Hepatocyte (in vitro differentiated cells): ENCODE results near the gene B3GALT2. TPM values are rescaled to one million over a fixed set of nuclear protein-coding genes. Genes with fewer than 3 reads are reported as not detected.
"Not testable (repeated sequence)": the region's sequence is repeated elsewhere in the genome, so short reads cannot be mapped to it uniquely, and the experiment has no call there.

Experiments
- DNase-seq: peaks from one replicate; pipeline ENCODE4 v3.0.0-alpha.2; 2016; ENCODE audit warnings: low spot score
- H2AFZ ChIP-seq: fragments of 200-600 bp; sonication (generic); 2 replicates; pipeline ENCODE4 v1.6.0; 2016; ENCODE audit warnings: antibody characterized with exemption, mild to moderate bottlenecking
- H3K27ac ChIP-seq: fragments of 200-600 bp; sonication (generic); 2 replicates; pipeline ENCODE4 v1.5.1; 2016; ENCODE audit warnings: mild to moderate bottlenecking
- H3K27me3 ChIP-seq: fragments of 200-600 bp; sonication (generic); 2 replicates; pipeline ENCODE4 v1.6.1; 2016
- H3K36me3 ChIP-seq: fragments of 200-600 bp; sonication (generic); replicated peaks from 2 replicates; pipeline ENCODE4 v1.5.1; 2016; ENCODE audit warnings: low read depth; ENCODE audit not compliant: insufficient read depth
- H3K4me1 ChIP-seq: fragments of 200-600 bp; sonication (generic); 2 replicates; pipeline ENCODE4 v1.5.1; 2016; ENCODE audit warnings: mild to moderate bottlenecking, moderate library complexity; ENCODE audit not compliant: insufficient read depth
- H3K4me2 ChIP-seq: fragments of 200-600 bp; sonication (generic); 2 replicates; pipeline ENCODE4 v1.6.0; 2016
- H3K4me3 ChIP-seq: fragments of 200-600 bp; sonication (generic); 2 replicates; pipeline ENCODE4 v1.5.1; 2016; ENCODE audit warnings: mild to moderate bottlenecking
- H3K79me2 ChIP-seq: fragments of 200-600 bp; sonication (generic); 2 replicates; pipeline ENCODE4 v1.6.0; 2017; ENCODE audit warnings: mild to moderate bottlenecking
- H3K9me2 ChIP-seq: fragments of 200-600 bp; sonication (generic); replicated peaks from 2 replicates; pipeline ENCODE4 v1.6.0; 2017; ENCODE audit warnings: mild to moderate bottlenecking; ENCODE audit not compliant: insufficient read depth
- H3K9me3 ChIP-seq: fragments of 200-600 bp; sonication (generic); 2 replicates; pipeline ENCODE4 v1.5.1; 2016; ENCODE audit warnings: low read depth, mild to moderate bottlenecking
- H4K20me1 ChIP-seq: fragments of 200-600 bp; sonication (generic); 2 replicates; pipeline ENCODE4 v1.6.0; 2016; ENCODE audit warnings: mild to moderate bottlenecking; ENCODE audit not compliant: insufficient read depth, poor library complexity, severe bottlenecking
- CTCF ChIP-seq: fragments of 200-600 bp; sonication (generic); IDR thresholded peaks from 2 replicates; pipeline ENCODE4 v1.5.1; 2016; ENCODE audit warnings: antibody characterized with exemption, mild to moderate bottlenecking; ENCODE audit not compliant: poor library complexity
- EZH2 ChIP-seq: fragments of 200-600 bp; sonication (generic); IDR thresholded peaks from 2 replicates; pipeline ENCODE4 v1.6.1; 2016; ENCODE audit warnings: antibody characterized with exemption, mild to moderate bottlenecking, borderline replicate concordance
- EZH2phosphoT487 ChIP-seq: fragments of 200-600 bp; sonication (generic); IDR thresholded peaks from one replicate; pipeline ENCODE4 v1.6.1; 2018; ENCODE audit warnings: antibody characterized with exemption, mild to moderate bottlenecking, low read depth, moderate library complexity; ENCODE audit not compliant: unreplicated experiment, severe bottlenecking
- WGBS: methylation state at CpG from one replicate; pipeline ENCODE4 v1.1.6; 2016; ENCODE audit warnings: low lambda C conversion rate; ENCODE audit errors: missing lambda C conversion rate; 5-methylcytosine and 5-hydroxymethylcytosine counted together
- polyA plus RNA-seq: library from polyadenylated mRNA; unstranded; fragments of >200 nt; fragmentation: Nextera tagmentation; extraction: Ambion mirVana; gene quantifications from 2 replicates; pipeline ENCODE4 v1.2.1, GENCODE V29; 2016
- total RNA-seq: library from RNA; depleted of rRNA; stranded (reverse); fragments of >200 nt; gene quantifications from 2 replicates; pipeline ENCODE4 v1.2.3, GENCODE V29; 2014

The B3GALT2 gene
- total RNA-seq, result 7.9 and 9.7 TPM in 2 replicates
- 1.4 and 1.8 TPM in 2 replicates for polyA plus RNA-seq

GRCh38 chr1:193185901-193186731 is at the start of gene B3GALT2:
Gene B3GALT2 (minus strand): TSS chr1:193186613. CDS start chr1:193181562, 5,051 bp downstream.
- Histone ChIP-seq H3K9me2 (no peaks in the 10 kb centered on the region), H3K27ac (peak within 1 kb of the TSS; percentile 70), H4K20me1 (no peaks in the 10 kb centered on the region), H2AFZ (no peak within 1 kb of the TSS), H3K4me3 (peak within 1 kb of the TSS; percentile 13), H3K36me3 (no peaks in the 10 kb centered on the region), H3K4me1 (peaks cover 37% of the 10 kb centered on the region), H3K4me2 (peak within 1 kb of the TSS; percentile 71), H3K9me3 (no peaks in the 10 kb centered on the region), H3K27me3 (no peaks in the 10 kb centered on the region), H3K79me2 (peaks cover 65% of the 10 kb centered on the region)
- WGBS, result 29% methylated on average over 13 of the region's 13 CpGs
- DNase-seq, result peak; percentile 50
- no peak for TF ChIP-seq EZH2phosphoT487
- TF ChIP-seq EZH2, result no peak
- TF ChIP-seq CTCF, result no peak

- TF ChIP-seq CTCF, result no peak
- no peak for TF ChIP-seq EZH2phosphoT487
- no peak for TF ChIP-seq EZH2
- no peak for DNase-seq
Observed at GRCh38 chr1:193234530-193234929, 48.1 kb upstream of the B3GALT2 start.

GRCh38 chr1:193231146-193231545 is 44.7 kb upstream of the B3GALT2 start:
- H3K9me2 ChIP-seq, H3K79me2 ChIP-seq, H3K27me3 ChIP-seq, H3K4me1 ChIP-seq, H3K36me3 ChIP-seq, DNase-seq, H3K9me3 ChIP-seq, H3K27ac ChIP-seq, H3K4me2 ChIP-seq, H3K4me3 ChIP-seq, H4K20me1 ChIP-seq, H2AFZ ChIP-seq: not testable (repeated sequence)

More at GRCh38 chr1:193234530-193234929, 48.1 kb upstream of the B3GALT2 start:
- H3K36me3 ChIP-seq, result no peaks in the 10 kb centered on the region
- H3K9me3 ChIP-seq, result no peaks in the 10 kb centered on the region
- no peaks in the 10 kb centered on the region for H3K9me2 ChIP-seq
- no peaks in the 10 kb centered on the region for H3K27me3 ChIP-seq
- H2AFZ ChIP-seq, result no peak overlapping the region
- H3K79me2 ChIP-seq, result no peaks in the 10 kb centered on the region
- 100% methylated on average over 1 of the region's 1 CpG for WGBS
- H3K4me2 ChIP-seq, result no peak overlapping the region
- no peak overlapping the region for H3K27ac ChIP-seq
- no peak overlapping the region for H3K4me3 ChIP-seq
- no peaks in the 10 kb centered on the region for H4K20me1 ChIP-seq
- no peaks in the 10 kb centered on the region for H3K4me1 ChIP-seq

GRCh38 chr1:193229136-193229535 is 42.7 kb upstream of the B3GALT2 start:
- H3K79me2 ChIP-seq, result peaks cover 6% of the 10 kb centered on the region
- TF ChIP-seq EZH2 (no peak), CTCF (no peak), EZH2phosphoT487 (no peak)
- DNase-seq, result no peak
- H3K9me3 ChIP-seq, result no peaks in the 10 kb centered on the region
- H3K4me3 ChIP-seq, result no peak overlapping the region
- H3K27me3 ChIP-seq, result no peaks in the 10 kb centered on the region
- 78% methylated on average over 3 of the region's 3 CpGs for WGBS
- H3K36me3 ChIP-seq, result no peaks in the 10 kb centered on the region
- H3K4me1 ChIP-seq, result no peaks in the 10 kb centered on the region
- peak overlapping the region; percentile 22 for H3K27ac ChIP-seq
- H3K9me2 ChIP-seq, result no peaks in the 10 kb centered on the region
- no peaks in the 10 kb centered on the region for H4K20me1 ChIP-seq
- H2AFZ ChIP-seq, result no peak overlapping the region
- H3K4me2 ChIP-seq, result no peak overlapping the region
